NOMO-1 treated with DMSO at 0.1 percent for 48 hours (cell line): ENCODE data around the gene CYBA.

Experiments used
- DNase-seq: peaks from one replicate; lab custom pipeline; 2025; ENCODE audit not compliant: unreplicated experiment; lab: John Stamatoyannopoulos, UW

Gene CYBA

DNA sequence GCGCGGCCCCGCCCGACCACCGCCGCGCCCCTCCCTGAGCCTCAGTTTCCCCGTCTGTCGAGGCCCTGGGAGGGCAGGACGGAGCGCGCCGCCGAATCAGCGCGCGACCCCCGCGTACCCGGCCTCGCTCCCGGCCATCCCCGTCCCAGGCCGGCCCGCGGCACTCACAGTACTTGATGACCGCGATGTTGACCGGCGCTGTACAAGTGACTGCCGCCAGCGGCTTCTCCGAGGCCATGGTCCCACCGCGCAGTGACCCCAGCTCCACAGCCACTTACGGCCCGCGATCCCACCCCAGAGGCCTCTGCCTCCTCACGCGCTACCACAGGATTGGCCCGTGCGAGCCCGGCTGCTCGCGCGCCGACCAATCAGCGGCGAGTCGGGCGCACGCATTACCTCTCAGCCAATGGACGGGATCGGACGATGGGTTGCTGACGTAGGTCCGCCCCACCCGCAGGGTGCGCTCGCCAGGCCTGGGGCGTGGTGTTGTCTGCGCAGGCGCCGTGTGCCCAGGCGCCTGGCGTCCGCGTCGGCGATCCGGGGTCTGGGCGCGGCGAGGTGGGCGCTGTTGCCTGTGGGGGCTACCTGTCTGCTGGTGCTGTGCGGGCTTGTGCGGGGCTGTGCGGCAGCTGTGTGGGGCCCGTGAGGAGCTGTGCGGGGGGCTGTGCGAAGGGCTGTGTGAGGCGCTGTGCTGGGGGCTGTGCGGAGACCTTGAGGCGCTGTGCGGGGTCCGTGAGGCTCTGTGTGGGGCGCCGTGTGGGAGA is 12.2 kb upstream of the CYBA start, which contains the start of gene MVD:
Gene MVD (minus strand): TSS at position 249 of the 764 bp plus-strand sequence. CDS start 11 bp downstream, at position 238.
- peak; percentile 98 for DNase-seq

DNA sequence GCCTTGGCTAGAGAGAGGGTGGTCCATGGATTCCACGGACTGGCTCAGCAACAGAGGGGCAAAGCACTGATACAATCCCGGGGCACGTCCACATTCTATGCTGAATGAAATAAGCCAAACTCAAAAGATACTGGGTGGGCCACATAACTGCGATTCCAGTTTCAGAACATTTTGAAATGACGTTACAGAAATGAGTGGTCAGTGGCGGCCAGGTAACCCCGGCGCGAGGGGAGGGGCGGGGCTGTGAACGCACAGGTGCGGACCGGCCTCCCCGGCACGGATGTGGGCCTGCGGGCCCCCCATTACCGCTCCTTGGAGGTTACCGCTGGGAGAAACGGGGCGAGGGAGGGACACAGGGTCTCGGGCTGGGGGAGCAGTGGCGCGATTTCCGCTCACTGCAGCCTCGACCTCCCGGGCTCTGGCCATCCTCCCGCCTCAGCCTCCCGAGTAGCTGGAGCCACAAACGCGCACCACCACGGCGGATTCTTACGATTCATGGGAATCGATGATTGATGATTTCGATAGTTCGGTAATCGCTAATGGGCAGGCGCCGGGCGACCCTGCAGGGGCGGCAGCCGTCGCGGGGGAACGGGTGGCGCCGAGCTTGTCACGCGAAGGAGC is 11.5 kb upstream of the CYBA start:
- DNase-seq = no peak

DNA sequence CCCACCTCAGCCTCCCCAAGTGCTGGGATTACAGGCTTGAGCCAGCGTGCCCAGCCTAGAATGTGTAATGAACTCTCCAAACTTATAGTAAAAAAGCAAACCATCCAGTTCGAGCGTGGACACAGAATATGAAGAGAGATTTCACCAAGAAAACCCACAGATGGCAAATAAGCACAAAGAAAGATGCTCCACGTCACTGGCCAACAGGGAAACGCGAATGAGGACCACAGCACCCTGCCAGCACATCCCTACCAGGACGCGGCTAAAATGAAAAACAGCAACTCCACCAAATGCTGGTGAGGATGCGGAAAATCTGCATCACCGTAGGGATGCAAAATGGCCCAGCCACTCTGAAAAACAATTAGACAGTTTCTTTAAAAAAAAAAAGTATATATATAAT is 10.6 kb upstream of the CYBA start:
- DNase-seq = no peak

DNA sequence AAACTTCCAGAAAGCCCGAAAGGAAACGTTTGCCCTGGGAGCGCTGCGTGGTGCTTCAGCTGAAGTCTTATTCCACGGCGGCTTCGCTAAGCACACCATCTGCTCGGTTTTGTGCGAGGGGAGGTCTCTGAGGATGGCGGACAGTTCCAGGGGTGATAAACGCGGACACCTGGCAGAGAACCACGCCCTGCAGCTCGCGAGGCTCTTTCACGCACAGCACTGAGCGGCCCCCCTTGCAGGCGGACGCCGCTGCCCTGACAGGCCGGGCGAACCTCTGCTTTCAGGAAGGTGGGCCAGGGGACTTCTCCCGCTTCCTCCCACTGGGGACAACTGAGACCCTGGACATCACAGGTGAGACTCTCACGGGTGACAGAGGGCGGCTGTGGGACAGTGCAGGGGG is 8.3 kb upstream of the CYBA start:
- no peak for DNase-seq

- no peak for DNase-seq
Observed at GRCh38 chr16:88658714-88659113, 7.9 kb upstream of the CYBA start.

GRCh38 chr16:88657371-88657770 is 6.5 kb upstream of the CYBA start:
- DNase-seq = no peak

DNA sequence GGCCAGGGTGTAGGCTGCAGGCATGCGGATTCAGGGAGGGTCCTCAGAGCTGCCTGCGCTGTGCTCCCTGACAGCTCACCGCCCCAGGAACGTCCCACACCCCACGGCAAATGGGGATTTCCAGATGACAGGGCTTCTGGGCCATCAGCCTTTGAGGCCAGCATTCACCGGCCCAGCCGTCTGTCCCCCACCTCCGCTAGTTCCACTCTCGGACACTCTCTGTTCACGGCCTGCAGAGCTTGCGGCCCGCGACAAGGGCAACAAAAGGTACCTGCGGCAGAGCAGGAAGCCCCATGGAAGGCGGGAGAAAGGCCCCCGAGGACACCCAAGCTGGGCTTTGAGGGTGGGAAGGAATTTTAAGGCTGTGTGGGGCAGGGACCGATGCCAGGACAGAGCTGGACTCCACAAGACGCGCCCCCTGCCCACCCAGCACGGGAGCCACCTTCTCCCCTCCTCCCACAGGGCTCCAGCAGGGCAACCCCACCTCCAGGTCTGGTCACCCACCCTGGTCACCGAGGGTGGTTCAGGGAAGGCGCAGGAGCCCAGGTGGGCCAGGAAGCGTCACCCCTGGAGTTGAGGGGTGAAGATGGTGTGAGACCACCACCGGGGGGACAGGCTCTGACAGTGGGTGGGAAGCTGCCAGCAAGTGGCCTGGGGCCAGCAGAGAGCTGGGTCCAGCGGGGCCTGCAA is 5.6 kb upstream of the CYBA start:
- DNase-seq = no peak

DNA sequence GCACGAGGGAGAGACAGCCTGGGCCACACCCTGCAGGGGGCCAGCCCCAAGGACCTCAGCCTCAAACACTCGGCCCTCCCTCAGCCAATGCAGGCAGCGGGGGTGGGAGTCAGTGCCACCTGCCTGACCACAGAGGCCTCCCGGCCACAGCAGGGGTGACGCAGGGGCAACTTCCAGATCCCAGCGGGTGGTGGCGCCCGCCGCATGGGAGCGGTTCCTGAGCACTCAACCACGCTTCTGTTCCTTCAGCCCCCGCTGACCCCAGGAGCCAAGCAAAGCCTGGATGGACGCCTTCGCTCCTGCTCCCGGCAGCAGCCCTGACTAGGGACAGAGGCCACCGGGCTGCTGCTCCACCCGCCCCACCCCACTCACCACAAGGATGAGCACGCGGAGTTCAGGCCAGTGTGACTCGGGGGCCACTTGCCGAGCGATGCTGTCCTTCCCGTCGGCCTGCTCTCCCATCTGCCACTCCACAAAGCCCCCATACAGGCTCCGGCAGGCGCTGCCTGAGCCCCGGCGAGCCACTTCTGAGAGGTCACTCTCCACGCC is 5.0 kb upstream of the CYBA start:
- DNase-seq = no peak

GRCh38 chr16:88655053-88655732 is 4.3 kb upstream of the CYBA start:
- DNase-seq = no peak

DNA sequence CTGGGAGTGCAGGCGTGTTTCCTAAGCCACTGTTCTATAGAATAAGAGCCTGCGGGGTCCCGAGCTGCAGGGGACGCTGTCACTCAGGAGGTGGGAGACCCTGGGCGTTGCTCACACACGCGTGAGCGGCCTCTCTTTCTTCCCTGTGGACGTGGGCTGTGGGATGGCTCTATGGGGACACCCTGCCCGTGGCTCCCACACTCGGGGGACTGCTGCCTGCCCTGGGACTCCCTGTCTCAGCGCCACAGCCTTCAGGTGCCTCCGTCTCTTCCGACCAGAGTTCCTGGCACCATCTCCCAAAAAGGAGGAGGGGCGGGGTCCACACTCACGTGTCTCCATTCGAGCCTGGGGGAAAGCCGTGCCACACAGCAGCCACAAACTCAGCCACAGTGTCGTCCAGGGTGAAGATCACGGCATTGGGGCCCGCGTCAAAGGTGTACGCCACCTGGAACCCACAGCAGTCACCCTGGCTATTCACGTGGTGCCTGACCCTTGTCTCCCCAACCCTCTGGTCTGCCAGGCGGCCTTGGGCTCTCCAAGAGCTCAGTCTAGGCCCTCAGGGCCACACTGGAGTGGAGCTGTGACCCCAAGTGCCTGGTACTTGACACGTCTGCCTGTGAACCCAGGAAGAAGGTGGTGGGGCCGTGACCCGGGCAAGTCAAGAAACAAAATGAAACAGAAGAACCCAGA is 3.7 kb upstream of the CYBA start:
- DNase-seq = no peak

DNA sequence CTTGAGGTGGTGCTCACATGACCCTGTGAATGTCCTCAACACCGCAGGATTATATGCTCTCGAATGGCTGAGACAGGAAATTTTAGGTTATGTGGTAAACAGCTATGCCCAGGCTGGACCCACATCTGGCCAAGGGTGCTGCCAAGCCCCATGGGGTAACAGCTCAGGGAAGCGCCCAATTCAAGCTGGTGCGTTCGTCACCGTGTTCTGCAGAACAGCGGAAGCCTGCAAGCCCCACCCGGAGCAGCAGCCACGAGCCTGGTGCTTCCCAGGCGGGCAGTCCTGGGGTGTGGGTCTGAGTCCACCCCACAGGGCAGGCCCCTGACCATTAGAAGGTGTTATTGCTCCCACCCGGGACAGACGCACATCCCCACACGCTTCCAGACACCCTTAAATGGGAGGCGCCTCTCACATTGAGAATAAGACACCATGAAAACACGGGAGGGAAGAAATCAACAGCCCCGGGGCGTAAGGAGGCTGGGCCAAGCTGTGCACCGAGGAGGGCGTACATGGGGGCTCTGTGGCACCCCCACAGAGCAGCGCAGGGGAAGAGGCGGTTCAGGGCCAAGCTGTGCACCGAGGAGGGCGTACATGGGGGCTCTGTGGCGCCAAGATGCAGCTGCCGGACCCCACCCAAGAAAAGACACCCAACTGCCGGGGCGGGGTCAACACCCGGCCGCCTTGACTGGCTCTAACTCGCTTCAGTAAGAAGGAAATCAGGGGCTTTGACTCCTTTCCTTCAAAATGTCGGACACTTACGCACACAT is 2.9 kb upstream of the CYBA start:
- DNase-seq = no peak

DNA sequence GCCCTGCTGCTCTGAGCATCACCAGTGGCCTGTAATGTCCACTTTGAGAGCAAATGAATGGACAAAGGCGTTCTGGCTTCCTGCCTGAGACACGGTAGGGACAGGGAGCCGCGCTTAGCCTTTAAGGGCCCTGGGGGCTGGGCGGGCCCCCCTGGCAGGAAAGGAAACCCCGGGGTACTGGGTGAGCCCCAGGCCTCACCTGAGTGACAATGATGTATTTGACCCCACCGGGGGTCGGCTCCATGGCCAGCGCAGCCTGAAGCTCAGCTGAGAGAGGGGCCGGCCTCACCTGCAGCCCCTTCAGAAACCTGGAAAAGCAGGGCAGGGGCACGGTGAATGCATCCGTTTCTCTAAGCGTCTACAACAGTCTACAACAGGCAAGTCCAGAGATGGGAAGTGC is 2.2 kb upstream of the CYBA start:
- DNase-seq = no peak

GRCh38 chr16:88652762-88653063 is 1.9 kb upstream of the CYBA start:
- no peak for DNase-seq

DNA sequence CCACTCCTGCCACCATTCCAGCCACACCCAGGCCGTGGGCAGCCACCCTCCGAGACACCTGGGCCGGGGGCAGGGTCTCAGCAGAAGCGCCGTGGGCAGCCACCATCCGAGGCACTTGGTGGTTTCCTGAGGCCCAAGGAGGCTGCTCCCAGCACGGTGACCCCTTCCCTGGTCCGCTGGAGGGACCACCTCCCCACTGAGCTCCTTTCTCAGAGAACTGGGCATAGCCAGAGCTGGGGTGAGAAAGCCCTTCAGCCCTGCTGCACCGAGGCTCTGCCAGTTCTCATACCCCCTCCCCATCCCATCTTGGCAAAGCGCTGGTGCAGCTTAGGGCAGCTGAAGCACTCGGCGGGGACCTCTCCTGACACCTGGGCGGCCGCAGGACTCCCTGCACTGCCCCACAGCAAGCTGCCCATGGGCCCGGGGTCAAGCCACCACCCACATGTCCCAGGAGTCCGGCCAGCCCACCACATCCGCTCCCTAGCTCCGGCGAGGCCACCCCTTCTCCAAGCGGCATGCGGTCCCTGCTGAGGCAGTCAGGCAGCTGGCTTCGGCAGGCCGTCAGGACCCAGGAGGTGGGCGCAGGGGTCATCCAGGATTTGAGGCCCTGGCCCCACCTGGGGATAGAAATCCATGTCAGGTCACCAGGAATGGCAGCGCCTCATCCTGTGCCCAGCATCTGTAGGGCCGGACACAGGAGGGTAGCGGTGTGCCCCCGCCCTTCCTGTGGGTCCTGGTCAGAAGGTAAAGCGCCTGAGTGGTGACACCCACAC is 1.3 kb upstream of the CYBA start:
- DNase-seq = no peak

DNA sequence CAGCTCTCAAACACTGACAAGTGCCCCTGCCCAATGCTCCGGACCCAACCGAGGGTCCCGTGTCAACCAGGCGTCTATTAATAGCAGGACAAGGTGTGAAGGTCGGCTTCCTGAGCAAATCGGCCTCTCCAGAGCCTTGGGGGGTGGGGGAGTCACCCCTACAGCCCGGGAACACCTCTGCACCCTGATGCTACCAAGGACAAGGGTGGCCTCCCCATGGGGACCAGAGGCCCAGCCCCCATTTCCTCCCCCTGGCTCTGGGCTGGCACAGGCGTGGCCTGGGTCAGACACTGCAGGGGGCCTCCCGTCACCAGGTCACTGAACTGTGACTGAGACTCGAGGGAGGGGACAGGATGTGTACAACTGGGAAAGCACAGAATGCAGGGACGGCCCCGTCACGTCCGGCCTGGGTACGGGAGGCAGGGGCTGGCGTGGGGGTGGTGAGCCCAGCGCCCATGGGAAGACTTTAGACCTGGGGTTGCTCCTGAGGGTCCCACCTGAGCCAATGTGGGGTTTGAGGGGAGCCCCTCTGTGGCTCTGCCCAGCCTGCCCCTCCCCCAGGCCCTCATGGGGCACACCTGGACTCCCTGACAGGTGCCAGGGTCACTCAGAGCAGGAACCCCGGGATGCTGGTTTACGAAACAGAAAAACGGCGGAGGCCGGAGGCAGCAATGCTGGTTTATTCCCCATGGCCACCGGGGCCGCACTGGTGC is 579 bp upstream of the CYBA start:
- no peak for DNase-seq

GRCh38 chr16:88649924-88650748 is 717 bp downstream of the CYBA start:
- peak; percentile 59 for DNase-seq

GRCh38 chr16:88649195-88649923 is 1.5 kb downstream of the CYBA start:
- no peak for DNase-seq
